Muscle of arm (tissue), 12 donors: ENCODE data around the gene DIS3L2. TPM values are rescaled to one million over a fixed set of nuclear protein-coding genes. Genes with fewer than 3 reads are reported as not detected.
"Not testable (repeated sequence)": the region's sequence is repeated elsewhere in the genome, so short reads cannot be mapped to it uniquely, and the experiment has no call there.

Source experiments
- DNase-seq: peaks from one replicate; pipeline ENCODE4 v3.0.0-alpha.2; 2013
- polyA plus RNA-seq, 12 donors: library from polyadenylated mRNA; unstranded; fragments of 120-200 nt; gene quantifications; one replicate each; pipeline ENCODE4 v1.2.1, GENCODE V29; 2013; ENCODE audit not compliant: insufficient read length in 12 of 12

Gene DIS3L2
- polyA plus RNA-seq, 12 donors, result 18.9 to 49.8 (median 20.4) TPM; not detected in 1

DNA sequence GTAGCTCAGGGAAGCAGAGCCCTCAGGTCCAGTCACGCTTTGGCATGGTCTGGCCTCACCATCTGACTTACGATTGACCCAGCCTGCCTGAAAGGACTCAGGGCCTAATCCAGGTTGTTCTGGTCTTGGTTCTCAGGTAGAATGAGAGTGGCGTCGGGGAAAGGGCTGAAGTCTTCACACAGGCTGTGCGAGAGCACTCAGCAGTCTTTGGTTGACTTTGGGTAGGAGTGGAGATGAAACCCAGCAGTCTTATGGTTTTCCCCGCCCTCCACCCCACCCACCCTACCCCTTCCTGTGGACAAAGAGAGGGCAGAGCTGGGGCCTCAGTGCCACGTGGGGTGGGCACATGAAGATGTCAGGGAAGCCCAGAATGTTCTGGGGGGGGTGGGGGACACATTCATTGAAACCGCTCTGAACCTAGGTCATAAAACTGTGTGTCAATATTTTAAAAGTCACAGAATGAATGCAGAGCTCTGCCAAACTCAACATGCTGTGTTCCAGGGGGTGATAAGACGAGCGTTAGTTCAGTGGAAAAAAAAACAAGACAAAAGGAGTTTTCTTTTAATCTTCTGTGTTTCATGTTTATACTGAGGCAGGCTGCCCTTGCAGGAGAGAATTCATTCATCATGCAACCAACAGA is 358.4 kb downstream of the DIS3L2 start:
- DNase-seq, result no peak

DNA sequence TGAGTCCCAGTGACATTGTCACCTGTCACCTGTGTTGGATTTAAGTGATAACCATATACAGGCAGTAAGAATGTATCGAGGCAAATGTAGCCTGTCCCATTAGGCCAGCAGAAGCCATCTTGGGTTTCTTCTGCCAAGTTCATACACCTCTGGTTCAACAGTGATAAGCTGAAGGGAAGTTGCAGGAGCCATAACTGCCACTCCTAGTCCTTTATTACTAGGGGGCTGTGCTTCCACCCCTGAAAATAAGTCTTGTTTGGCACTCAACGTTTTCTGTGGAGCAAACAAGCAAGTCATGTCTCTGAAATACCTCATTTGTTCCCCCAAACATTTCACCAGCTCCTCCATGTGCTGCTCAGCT is 358.9 kb downstream of the DIS3L2 start:
- DNase-seq, result no peak

DNA sequence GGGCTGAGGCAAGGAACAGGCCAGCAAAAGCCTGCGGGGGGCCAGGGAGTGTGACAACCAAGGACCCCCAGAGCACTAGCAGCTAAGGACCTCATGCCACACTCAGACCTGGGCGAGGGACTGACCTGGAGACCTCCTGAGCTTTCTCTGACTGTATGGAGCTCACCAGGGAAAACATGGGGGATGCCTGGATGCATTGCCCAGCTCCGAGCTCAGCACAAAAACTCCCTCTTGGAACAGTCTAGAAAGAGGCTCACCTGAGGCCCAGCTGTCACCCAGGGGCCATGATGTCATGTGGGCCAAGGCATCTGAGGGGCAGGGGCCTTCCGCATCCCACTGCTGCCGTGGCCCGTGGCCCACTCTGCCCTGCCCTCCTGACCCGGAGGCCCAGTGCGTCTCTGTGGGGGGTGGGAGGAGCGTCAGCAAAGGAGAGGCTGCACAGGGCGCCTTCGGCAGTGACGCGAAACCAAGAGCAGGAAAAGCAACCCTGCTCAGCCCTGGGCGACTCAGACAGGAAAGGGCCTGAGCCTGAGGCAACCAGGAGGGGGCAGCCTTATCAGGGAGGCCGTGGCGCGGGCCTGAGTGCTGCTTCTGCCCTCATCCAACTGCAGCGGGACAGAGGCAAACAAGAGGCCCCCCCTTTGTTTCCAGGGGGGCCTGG is 359.8 kb downstream of the DIS3L2 start:
- DNase-seq, result no peak

DNA sequence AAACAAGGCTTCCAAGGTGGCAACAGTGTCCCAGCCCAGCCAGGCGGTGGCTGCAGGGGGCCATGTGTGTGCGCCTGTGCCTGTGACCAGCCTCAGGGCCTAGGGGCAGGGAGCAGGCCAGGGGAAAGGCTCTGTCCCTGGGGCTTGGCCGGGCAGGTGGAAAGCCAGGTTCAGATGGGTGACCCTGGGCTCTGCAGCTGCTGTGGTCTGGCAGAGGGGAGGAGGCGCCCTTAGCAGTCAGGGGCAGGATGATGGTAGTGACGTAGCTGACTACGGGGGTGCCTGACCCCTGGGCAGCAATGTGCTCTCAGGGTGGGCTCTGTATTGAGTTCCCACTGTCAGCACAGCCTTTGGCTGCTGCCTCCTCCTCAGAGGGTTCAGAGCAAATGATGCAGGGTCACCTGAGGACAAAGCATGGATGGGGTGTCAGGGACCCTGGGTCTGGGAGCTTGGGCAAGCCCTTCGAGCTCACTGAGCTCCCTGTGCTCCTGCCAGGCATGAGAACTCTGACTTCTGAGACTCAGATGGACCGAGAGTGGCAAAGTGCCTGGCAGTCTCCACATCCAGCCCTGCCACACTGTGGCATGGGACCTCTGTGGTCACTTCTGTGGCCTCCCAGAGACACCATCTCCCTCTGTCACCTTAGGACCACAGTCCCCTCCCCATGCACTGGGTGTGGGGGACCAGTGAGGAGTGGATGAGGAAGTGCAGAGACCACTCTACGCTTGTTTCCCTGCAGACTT is 360.5 kb downstream of the DIS3L2 start:
- no peak for DNase-seq

DNA sequence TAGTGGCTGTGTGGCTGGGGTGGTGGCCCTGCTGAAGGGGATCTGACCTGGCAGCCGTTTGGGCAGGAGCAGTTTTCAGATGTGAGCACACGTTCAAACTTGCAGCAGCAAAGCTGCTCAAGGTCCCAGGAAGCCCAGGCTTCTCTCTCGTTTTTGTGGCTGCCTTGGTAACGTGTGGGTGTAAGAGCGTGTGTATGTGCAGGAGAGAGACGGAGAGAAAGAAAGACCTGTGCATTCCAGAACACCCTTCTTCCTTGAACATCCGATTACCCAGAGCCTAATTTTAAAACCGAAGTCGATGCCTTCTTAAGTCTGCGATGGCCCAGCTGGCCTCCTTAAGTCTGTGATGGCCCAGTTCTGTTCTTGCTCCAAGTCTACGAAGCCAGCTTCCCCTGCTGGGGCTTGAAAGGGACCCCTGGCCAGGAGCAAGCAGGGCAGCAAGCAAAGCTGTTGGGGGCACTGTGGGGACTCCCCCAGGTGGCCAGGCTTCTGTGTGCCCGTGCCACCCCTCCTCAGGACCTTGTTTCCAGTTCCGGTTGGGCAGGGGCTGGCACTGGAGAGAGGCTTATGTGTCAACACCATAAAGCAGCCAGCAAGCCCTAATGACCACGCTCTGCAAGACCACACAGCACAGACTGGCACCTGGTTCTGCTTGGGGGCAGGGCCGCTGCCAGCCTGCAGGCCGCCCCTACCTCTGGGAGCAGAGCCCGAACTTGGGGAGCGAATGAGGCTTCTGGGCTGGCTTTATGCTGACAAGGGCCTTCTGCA is 361.2 kb downstream of the DIS3L2 start:
- DNase-seq, result no peak

DNA sequence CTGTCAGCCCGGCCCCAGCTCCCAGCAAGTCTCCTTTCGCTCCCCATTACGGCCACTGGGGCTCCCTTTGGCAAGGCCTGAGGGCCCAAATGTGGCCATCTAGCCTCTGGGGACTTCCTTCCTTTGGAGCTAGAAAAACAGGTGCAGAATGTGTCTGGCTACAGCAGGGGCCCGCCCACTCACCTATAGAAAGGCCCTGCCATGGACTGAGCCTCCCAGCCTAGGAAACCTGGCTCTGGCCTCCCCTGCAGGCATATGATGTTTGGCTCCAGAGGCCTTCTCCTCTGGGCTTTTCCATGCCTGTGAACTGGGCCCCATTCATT is 361.8 kb downstream of the DIS3L2 start:
- no peak for DNase-seq

DNA sequence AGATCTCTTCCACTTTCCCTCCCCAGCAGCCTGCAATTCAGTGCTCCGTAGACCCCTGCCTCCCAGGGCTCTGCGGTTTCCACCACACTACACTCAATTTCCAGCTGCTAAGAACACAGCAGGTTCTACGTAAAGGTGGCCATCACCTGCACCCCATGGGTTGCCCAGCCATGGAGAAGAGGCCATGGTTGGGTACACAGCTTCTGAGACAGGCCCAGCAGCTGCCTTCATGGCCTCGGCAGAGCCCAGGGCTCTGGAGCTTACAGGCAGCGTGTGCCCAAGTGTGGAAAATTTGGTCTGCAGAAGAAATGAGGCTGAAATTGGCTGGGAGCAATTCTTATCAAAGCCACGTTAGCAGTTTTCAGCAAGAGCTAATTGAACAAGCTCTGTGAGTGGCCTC is 362.5 kb downstream of the DIS3L2 start:
- not testable (repeated sequence) for DNase-seq

DNA sequence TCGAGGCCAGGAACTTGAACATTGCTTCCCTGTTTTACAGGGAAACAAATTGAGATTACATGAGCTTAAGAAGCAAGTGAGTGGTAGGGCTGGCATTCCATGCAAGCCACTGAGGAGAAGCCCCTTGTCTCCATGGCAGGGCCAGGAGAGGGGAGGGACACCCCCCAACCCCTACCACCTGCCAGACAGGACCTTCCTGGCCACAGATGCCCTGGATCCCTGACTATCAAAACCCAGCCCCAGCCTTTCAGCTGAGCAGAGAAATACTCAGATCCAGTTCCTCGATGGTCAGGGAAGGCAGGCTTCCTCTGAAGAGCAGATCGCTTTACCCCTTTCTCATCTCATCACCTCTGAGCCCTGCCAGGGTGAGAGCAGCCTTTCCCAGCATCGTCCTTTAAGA is 363.3 kb downstream of the DIS3L2 start:
- DNase-seq, result no peak

DNA sequence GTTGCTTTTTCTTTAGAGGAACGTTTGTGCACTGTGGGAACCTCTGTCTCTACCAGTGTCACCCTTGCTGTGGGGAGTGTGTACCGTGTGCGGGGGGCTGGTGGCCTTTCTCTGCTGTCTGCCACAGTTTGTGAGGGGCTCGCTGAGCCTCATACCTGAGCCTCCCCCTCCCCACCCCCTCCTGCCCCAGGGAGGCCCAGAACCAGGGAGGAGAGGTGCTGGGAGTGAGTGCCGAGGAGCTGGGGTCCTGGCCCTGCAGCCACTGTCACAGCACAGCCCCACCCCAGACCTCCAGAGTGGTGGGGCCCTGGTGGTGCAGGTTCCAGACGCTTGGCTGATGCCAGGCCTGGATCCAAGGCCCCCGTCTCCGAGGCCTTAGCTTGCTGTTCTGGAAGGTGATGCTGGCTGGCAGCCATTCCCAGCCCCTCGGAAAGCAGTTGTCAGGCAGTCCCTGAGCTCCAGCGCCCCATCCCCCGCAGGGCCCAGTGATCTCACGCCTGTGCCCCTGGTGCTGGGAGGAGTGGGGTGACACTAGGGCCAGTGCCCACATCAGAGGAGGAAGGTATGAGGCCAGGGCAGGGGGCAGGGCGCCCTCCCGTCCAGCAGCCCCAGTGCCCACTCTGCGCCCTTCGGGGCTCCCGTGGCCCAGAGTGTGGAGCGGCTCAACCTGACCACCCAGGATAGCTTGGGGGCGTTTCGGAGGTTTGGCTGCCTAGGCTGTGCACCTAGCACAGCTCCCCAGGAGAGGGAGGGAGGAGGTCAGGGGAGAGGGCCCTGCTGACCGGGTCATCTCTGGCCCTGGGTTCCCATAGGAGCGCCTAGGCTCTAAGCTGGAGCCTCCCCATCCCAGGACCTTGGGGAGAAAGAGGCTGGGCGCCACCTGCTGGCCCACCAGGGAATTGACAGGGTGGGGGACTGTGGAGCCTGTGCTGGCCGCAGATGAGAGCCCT is 364.1 kb downstream of the DIS3L2 start:
- peak; percentile 13 for DNase-seq

DNA sequence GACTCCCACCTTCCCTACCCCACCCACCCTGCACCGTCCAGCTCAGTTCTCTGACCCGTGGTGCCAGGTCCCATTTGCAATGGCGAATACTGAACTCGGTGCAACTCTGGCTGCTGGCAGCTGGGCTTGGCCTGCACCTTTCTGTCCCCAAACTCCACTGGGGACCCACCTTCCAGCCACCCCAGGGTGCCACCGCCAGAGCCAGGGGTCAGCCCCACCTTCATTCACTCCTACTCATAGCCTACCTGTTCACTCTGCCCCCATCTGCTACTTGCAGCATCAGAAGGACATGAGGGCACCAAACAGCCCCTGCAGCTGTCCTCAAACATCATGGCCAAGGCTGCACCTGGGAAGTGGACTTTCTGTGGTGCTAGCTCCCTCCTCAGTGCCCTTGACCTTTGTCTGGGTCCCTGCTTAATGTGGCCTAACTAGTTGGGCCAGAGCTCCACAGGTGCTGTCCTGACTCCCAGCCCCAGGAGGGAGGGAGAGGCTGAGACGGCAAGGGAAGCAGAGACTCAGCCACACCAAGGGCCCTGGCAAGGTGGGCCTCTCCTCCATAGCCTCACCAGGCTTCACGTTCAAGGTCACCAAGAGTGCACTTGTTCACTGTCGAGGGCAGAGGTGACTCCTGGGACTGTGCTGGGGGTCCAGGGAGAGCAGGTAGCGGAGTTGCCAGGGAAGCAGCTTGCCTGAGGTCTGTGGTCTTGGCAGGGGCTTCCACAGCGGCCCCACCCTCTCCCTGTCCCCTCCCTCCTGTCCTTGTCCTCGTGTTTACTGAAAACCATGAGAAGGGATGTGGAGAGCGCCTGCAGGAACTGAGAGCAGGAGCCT is 365.0 kb downstream of the DIS3L2 start:
- DNase-seq, result not testable (repeated sequence)

DNA sequence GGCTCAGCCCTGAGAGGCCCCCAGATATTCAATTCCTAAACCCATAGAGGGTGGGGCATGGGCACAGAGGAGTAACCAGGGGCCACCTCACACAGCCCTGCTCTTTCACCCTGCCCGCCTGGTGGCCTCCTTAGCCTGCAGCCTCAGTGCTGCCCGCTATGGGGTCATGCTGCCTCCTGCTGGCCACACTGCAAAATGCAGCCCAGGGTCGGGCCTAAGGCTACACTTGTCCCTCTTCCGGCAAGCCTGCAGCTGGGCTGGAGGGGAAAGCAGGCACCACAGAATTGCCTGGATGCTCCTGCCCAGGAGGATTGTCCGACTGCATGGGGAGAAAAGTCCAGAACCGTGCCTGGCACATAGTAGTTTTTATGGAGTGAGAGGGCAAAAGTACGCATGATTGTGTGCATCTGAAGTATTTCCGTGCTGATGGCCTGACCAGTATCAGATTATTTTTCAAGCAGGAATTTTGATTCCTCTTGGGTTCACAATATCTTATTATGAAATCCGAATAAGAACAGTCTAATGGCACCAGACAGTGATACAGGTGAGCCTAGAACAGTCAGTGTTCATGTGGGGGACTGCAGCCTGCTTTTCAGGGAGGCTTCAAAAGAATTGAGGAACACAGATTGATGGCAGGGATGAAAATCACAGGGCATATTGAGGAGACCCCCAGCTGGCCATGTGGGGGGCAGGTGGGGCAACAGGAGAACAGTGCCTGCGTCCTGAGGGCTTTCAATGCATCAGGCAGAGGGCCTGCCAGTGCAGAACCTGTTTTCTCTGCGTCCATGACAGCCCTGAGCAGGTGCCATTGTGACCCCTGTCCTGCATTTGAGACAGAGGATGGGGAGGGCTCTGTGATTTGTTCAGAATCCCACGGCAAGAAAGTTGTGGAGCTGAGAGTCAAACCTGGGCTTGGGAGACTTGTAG is 365.9 kb downstream of the DIS3L2 start:
- peak; percentile 70 for DNase-seq

DNA sequence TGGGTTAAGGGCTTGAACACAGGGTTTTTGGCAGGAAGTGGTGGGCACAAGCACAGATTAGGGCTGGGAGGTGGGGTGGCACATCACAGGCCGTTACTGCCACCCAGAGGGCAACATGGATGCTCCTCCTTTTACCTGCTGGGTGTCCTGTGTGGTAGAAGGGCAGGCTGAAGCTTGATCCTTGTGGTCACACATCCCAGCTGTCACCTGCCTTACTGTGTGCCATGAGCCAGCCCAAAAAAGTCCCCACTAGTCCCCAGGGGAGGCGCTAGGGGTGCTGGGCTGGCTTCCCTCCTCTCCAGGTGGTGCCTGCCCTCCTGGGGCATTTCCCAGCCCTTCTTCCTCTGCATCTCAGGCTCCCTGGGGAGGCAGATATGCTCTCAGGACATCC is 366.5 kb downstream of the DIS3L2 start:
- no peak for DNase-seq

DNA sequence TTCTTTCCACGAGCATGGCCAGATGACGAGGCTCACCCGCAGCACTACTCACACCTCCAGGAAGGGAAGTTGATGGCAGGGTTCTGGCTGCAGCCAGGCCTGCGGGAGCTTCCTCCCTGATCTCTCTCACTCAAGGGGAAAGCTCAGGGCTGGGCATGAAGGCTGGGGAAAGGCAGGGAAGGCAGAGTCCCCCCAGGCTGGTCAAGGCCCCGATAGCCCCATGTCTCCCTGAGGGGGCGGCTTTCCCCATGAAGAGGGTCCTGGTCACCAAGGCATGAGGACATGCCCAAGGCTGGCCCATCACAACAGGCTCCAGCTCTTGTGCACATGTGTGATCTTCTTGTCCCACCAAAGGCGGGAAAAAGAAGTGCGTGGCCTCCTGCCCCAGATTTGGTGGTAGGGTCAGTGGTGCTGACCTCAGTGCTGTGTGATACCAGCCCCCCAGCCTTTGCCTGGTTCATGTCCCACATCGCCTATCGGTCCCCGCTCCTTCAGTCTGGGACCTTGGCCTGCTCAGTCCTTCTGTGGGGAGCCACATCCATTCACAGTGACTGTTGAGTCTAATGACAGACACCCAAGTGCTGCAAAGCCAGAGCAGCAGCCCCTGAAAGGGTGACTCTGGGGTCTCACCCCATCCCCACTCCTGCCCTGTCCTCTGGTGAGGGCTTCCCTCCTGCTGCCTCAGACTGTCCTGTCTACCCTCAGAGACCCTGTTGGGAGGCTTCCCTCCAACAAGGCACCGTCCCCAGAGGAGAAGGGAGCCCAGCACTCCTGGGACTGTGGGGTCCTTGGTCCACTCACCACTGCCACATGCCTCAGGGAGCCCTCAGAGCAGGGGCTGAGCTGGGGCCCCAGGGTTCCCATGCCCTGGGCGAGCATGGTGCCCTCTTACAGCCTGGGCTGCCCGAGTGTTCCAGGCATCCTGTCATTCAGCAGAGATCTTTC is 367.3 kb downstream of the DIS3L2 start:
- DNase-seq, result no peak

DNA sequence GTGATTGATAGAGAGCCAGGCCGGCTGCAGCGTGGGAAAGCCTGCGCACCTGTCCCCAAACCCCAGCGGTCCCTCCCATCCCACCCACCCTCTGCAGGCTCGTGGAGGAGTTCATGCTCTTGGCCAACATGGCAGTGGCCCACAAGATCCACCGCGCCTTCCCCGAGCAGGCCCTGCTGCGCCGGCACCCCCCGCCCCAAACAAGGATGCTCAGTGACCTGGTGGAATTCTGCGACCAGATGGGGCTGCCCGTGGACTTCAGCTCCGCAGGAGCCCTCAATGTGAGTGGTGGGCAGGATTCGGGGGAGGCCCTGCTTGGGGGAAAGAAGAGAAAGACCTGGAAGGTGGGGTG is 368.2 kb downstream of the DIS3L2 start:
- no peak for DNase-seq

DNA sequence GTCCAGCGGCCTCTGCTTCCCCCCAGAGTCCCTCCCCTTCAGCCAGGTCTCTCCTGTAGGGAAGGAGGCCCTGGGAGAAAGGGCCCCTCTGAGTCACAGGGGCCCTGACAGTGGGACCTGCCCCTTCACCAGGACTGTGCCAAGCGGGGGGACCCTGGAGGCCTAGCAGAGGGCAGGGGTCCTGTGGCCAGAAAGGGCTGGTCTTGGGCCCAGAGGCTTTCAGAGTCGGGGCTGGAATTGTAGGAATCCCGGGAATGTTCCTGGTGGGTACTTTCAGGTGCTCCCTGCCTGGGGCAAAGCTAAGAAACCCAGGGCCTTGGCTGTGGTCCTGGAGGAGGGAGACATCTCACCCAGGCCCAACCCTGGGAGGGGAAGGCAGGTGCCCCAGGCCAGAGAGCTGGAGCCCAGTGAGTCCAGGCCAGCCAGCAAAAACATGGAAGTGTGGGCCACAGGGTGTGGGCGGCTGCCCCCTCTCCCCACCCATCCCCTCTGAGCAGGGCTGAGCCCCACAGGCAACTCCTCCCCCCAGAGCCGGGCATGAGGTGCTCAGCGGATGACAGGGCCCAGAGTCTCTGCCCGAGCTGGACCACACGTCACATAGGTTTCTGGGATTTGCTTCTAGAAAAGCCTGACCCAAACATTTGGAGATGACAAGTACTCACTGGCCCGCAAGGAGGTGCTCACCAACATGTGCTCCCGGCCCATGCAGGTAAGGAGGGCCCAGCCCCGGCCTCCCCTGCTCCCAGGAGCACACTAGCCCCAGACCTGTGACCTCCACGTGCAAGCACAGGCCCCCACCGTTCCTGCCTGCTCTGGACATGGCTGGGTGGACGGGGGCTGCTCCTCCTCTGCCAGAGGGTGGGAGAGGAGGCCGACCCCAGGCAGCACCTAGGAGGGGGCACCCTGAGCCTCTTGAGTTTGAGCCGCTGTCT is 368.8 kb downstream of the DIS3L2 start:
- DNase-seq, result no peak

DNA sequence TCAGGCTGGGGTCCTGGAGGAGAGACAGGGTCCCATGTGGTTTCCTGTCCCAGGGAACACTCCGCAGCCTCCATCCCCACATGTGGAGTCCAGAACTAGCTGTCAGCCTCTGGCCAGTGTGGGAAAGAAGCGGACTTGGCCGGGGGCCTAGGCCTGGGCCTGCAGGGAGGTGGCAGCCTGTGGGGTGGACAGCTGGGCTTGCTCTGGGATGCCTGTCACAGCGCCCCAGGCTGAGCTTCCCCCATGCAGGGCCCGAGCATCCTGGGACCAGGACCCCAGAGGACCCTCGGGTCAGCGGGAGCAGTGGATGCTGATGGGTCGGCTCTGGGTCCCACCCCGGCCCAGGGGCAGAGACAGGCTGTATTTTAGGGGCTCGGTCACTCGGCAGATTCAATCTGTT is 369.5 kb downstream of the DIS3L2 start:
- DNase-seq, result peak; percentile 27

DNA sequence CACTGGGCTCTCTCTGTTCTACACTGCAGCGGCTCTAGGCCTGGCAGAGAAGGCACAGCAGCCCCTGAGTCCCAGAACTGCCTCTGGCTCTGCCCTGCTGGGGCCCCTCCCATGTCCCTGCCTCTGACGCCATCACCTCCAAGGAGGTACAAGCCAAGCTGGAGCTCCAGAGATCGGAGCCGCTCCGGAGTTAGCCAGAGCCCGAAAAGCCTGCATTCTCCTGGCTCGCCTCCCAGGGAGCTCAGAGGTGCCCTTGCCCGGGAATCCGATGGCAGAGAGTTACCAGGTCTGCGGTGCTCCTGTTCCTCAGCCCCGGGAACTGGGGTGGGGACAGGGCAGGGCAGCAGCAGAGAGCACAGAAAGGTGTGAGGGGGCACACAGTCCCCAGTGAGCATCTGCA is 370.1 kb downstream of the DIS3L2 start:
- not testable (repeated sequence) for DNase-seq
